A673 (cell line): ENCODE results near the gene THSD4. TPM values are rescaled to one million over a fixed set of nuclear protein-coding genes. Genes with fewer than 3 reads are reported as not detected.

ENCODE experiments used
- BruUV-seq: library from RNA; stranded (reverse); fragments of 400-500 nt; replicated peaks from 2 replicates; lab custom pipeline; 2021; lab: Mats Ljungman, UMichigan
- CTCF ChIA-PET: fragments of 300-600 bp; sonication (Branson Sonifier 250); formaldehyde crosslinking; loops from one replicate; lab custom pipeline; 2022; ENCODE audit warnings: antibody characterized with exemption; lab: Charles Lee
- POLR2A ChIA-PET: fragments of 300-600 bp; sonication (Branson Sonifier 250); formaldehyde crosslinking; loops from one replicate; lab custom pipeline; 2022; ENCODE audit warnings: antibody characterized with exemption; ENCODE audit not compliant: low non-redundant PET; lab: Charles Lee
- DNase-seq: peaks from one replicate; pipeline ENCODE4 v3.0.0-alpha.2; 2015; ENCODE audit warnings: low spot score
- H3K27ac ChIP-seq: fragments of 200-600 bp; sonication (generic); 2 replicates; pipeline ENCODE4 v1.5.1; 2016; ENCODE audit warnings: mixed run types, low read depth, mild to moderate bottlenecking, mixed read lengths, antibody characterized with exemption, low read length; ENCODE audit not compliant: poor library complexity, severe bottlenecking
- H3K27me3 ChIP-seq: fragments of 200-600 bp; sonication (generic); replicated peaks from 2 replicates; pipeline ENCODE4 v1.6.1; 2017; ENCODE audit warnings: mixed run types, low read depth, mild to moderate bottlenecking, mixed read lengths, antibody characterized with exemption, low read length; ENCODE audit not compliant: insufficient read depth, poor library complexity
- H3K36me3 ChIP-seq: fragments of 200-600 bp; sonication (generic); 2 replicates; pipeline ENCODE4 v1.6.1; 2016; ENCODE audit warnings: mixed run types, mild to moderate bottlenecking, mixed read lengths, antibody characterized with exemption, low read length; ENCODE audit not compliant: insufficient read depth, poor library complexity, severe bottlenecking
- H3K4me1 ChIP-seq: fragments of 200-600 bp; sonication (generic); 2 replicates; pipeline ENCODE4 v1.6.1; 2017; ENCODE audit warnings: mixed run types, mild to moderate bottlenecking, mixed read lengths, antibody characterized with exemption, low read length; ENCODE audit not compliant: insufficient read depth, poor library complexity, severe bottlenecking
- H3K4me3 ChIP-seq: fragments of 200-600 bp; sonication (generic); 2 replicates; pipeline ENCODE4 v1.5.1; 2016; ENCODE audit warnings: low read depth, mixed run types, mild to moderate bottlenecking, mixed read lengths, low read length; ENCODE audit not compliant: poor library complexity, severe bottlenecking
- H3K9me3 ChIP-seq: fragments of 200-600 bp; sonication (generic); 2 replicates; pipeline ENCODE4 v1.6.1; 2016; ENCODE audit warnings: mixed run types, low read depth, mild to moderate bottlenecking, mixed read lengths, antibody characterized with exemption, low read length; ENCODE audit not compliant: poor library complexity, severe bottlenecking
- CTCF ChIP-seq: fragments of 300-800, 200-600 bp; sonication (generic); conservative IDR thresholded peaks from 2 replicates; pipeline ENCODE4 v1.5.1; 2017; ENCODE audit warnings: low read depth, mild to moderate bottlenecking, antibody characterized with exemption, low read length, moderate library complexity, mixed read lengths
- EZH2 ChIP-seq: fragments of 200-600 bp; sonication (generic); IDR thresholded peaks from 2 replicates; pipeline ENCODE4 v1.6.1; 2017; ENCODE audit warnings: borderline replicate concordance, low read depth, mild to moderate bottlenecking, mixed read lengths, antibody characterized with exemption, low read length; ENCODE audit not compliant: poor library complexity, severe bottlenecking
- intact Hi-C: fragments of 100-400 bp; cut with micrococcal nuclease; formaldehyde crosslinking; loops from one replicate; pipeline ENCODE4 v1.10.0; 2022; ENCODE audit not compliant: unreplicated experiment
- total RNA-seq: library from RNA; stranded (reverse); gene quantifications from 2 replicates; pipeline ENCODE4 v1.2.3, GENCODE V29; 2021

THSD4 gene
- total RNA-seq, 1 experiment from 2014 or later: 2.4 TPM

- Histone ChIP-seq H3K9me3 (no peaks in the 10 kb centered on the region), H3K27me3 (peaks cover 60% of the 10 kb centered on the region), H3K4me1 (no peaks in the 10 kb centered on the region), H3K27ac (no peak overlapping the region), H3K4me3 (no peak overlapping the region), H3K36me3 (no peaks in the 10 kb centered on the region)
- DNase-seq: no peak
- POLR2A ChIA-PET: no interaction called here
- CTCF ChIA-PET: no interaction called here
- no TSS peak for BruUV-seq
- intact Hi-C loops: loop anchor here (10.0 kb wide), 1 partner anchor 162 kb away; no protein-coding TSS in a partner anchor
- TF ChIP-seq CTCF: no peak
- TF ChIP-seq EZH2: no peak
These were observed 457.3 kb downstream of the THSD4 start for GRCh38 chr15:71572452-71573053.

- DNase-seq: no peak
- POLR2A ChIA-PET: no interaction called here
- Histone ChIP-seq H3K36me3 (no peaks in the 10 kb centered on the region), H3K27ac (no peak overlapping the region), H3K9me3 (no peaks in the 10 kb centered on the region), H3K27me3 (peaks cover 60% of the 10 kb centered on the region), H3K4me1 (no peaks in the 10 kb centered on the region), H3K4me3 (no peak overlapping the region)
- CTCF ChIA-PET: no interaction called here
- intact Hi-C loops: loop anchor here (10.0 kb wide), 1 partner anchor 161 kb away; no protein-coding TSS in a partner anchor
- TF ChIP-seq CTCF (no peak), EZH2 (no peak)
- BruUV-seq: no TSS peak
These were observed 458.3 kb downstream of the THSD4 start for GRCh38 chr15:71573599-71573998.

GRCh38 chr15:71575474-71576045 lies 460.3 kb downstream of the THSD4 start:
- no peaks in the 10 kb centered on the region for H3K4me1 ChIP-seq
- no peaks in the 10 kb centered on the region for H3K9me3 ChIP-seq
- no TSS peak for BruUV-seq
- intact Hi-C loops: loop anchor here (5.0 to 10.0 kb wide), 2 partner anchors 77 to 159 kb away; no protein-coding TSS in a partner anchor
- POLR2A ChIA-PET: interaction anchor here (0.6 kb wide), 1 partner anchor 543 kb away, joined by 5 read pairs; no protein-coding TSS in a partner anchor
- no peaks in the 10 kb centered on the region for H3K36me3 ChIP-seq
- peaks cover 77% of the 10 kb centered on the region for H3K27me3 ChIP-seq
- DNase-seq: peak; percentile 24
- TF ChIP-seq EZH2 (no peak), CTCF (peak; percentile 61)
- H3K4me3 ChIP-seq: no peak overlapping the region
- no peak overlapping the region for H3K27ac ChIP-seq
- CTCF ChIA-PET: interaction anchor here (0.6 to 1.2 kb wide), 3 partner anchors 164 to 275 kb away, joined by 4 read pairs; no protein-coding TSS in a partner anchor
